AG10803 (cell line): ENCODE measurements around the gene CDH4.

Source experiments
- DNase-seq: peaks from one replicate; pipeline ENCODE4 v3.0.0; 2010; ENCODE audit warnings: low read depth
- H3K4me3 ChIP-seq: 2 replicates; pipeline ENCODE4 v1.5.1; 2011; ENCODE audit warnings: mild to moderate bottlenecking, low read length, control low read depth
- CTCF ChIP-seq: conservative IDR thresholded peaks from 2 replicates; pipeline ENCODE4 v1.5.1; 2011; ENCODE audit warnings: mild to moderate bottlenecking, low read length, control low read depth, inconsistent platforms

The CDH4 gene

GRCh38 chr20:61768571-61769285 lies 516.7 kb downstream of the CDH4 start:
- TF ChIP-seq CTCF = no peak
- no peak for DNase-seq
- no peak overlapping the region for H3K4me3 ChIP-seq

- no peak overlapping the region for H3K4me3 ChIP-seq
- no peak for DNase-seq
- no peak for TF ChIP-seq CTCF
These were observed 517.3 kb downstream of the CDH4 start for GRCh38 chr20:61769286-61769832.

GRCh38 chr20:61770113-61770585 lies 518.1 kb downstream of the CDH4 start:
- no peak for DNase-seq
- H3K4me3 ChIP-seq = no peak overlapping the region
- no peak for TF ChIP-seq CTCF

- H3K4me3 ChIP-seq = no peak overlapping the region
- no peak for TF ChIP-seq CTCF
- no peak for DNase-seq
These were observed 519.8 kb downstream of the CDH4 start for GRCh38 chr20:61771805-61772350.

GRCh38 chr20:61772828-61773631 lies 521.0 kb downstream of the CDH4 start:
- H3K4me3 ChIP-seq = no peak overlapping the region
- TF ChIP-seq CTCF = no peak
- no peak for DNase-seq

- DNase-seq = no peak
- H3K4me3 ChIP-seq = no peak overlapping the region
- no peak for TF ChIP-seq CTCF
These were observed 522.0 kb downstream of the CDH4 start for GRCh38 chr20:61773926-61774587.
